GM12878 (cell line): ENCODE data around the gene MLLT3. TPM values are rescaled to one million over a fixed set of nuclear protein-coding genes. Genes with fewer than 3 reads are reported as not detected.

Experiments
- ATAC-seq: fragments of 200-7000 bp; cut with Tn5 transposase; 3 replicates; pipeline ENCODE4 v1.9.1; 2020; ENCODE audit warnings: mild to moderate bottlenecking, moderate library complexity
- BruUV-seq: library from RNA; stranded (reverse); fragments of 400-500 nt; replicated peaks from 2 replicates; lab custom pipeline; 2021; lab: Mats Ljungman, UMichigan
- CTCF ChIA-PET: fragments of 300-600 bp; sonication (Branson Sonifier 250); formaldehyde crosslinking; extraction: SDS; loops from one replicate; lab custom pipeline; 2021; ENCODE audit warnings: inconsistent platforms; lab: Yijun Ruan, JAX
- POLR2A ChIA-PET: fragments of 350-600 bp; formaldehyde crosslinking; extraction: SDS; loops from one replicate; lab custom pipeline; 2021; ENCODE audit warnings: inconsistent platforms; lab: Charles Lee
- RAD21 ChIA-PET: fragments of 300-600 bp; sonication (Branson Sonifier 250); formaldehyde crosslinking; loops from one replicate; lab custom pipeline; 2023; ENCODE audit warnings: antibody characterized with exemption; ENCODE audit not compliant: unreplicated experiment; lab: Charles Lee
- SMC1A ChIA-PET: fragments of 300-600 bp; sonication (Branson Sonifier 250); formaldehyde crosslinking; loops from one replicate; lab custom pipeline; 2023; ENCODE audit not compliant: unreplicated experiment, uncharacterized antibody; lab: Charles Lee
- DNase-seq: peaks from one replicate; pipeline ENCODE4 v3.0.0-alpha.2; 2011; ENCODE audit warnings: low read depth, low spot score
- FAIRE-seq: peaks from 3 replicates; lab custom pipeline; 2011; peaks lifted over from hg19 to GRCh38; lab: Jason Lieb, UNC
- H2AFZ ChIP-seq: 2 replicates; pipeline ENCODE4 v1.6.0; 2011; ENCODE audit warnings: low read depth, low read length, control low read depth; ENCODE audit not compliant: control insufficient read depth
- H3K27ac ChIP-seq: 2 replicates; pipeline ENCODE4 v1.5.1; 2011; ENCODE audit warnings: control low read depth; ENCODE audit not compliant: control insufficient read depth, insufficient read depth
- H3K27me3 ChIP-seq, 2 experiments: replicated peaks in 1 of 2; 2 replicates each; pipeline versions ENCODE4 v1.6.0 to v1.6.1; 2011; ENCODE audit warnings: low read length in 1 of 2; ENCODE audit not compliant: control insufficient read depth in 2 of 2, insufficient read depth in 2 of 2
- H3K36me3 ChIP-seq, 2 experiments: 2 replicates each; pipeline ENCODE4 v1.5.1; 2011; ENCODE audit warnings: low read length in 1 of 2; ENCODE audit not compliant: control insufficient read depth in 2 of 2, insufficient read depth in 2 of 2
- H3K4me1 ChIP-seq: 2 replicates; pipeline ENCODE4 v1.6.1; 2011; ENCODE audit warnings: mild to moderate bottlenecking, low read length, moderate library complexity, mixed read lengths; ENCODE audit not compliant: control insufficient read depth, insufficient read depth
- H3K4me2 ChIP-seq: 2 replicates; pipeline ENCODE4 v1.6.0; 2011; ENCODE audit warnings: control low read depth; ENCODE audit not compliant: control insufficient read depth, insufficient read depth
- H3K4me3 ChIP-seq: fragments of 200-600 bp; sonication (generic); 2 replicates; pipeline ENCODE4 v1.5.1; 2016
- H3K79me2 ChIP-seq: 2 replicates; pipeline ENCODE4 v1.6.0; 2011; ENCODE audit warnings: low read length; ENCODE audit not compliant: control insufficient read depth, insufficient read depth
- H3K9ac ChIP-seq: 2 replicates; pipeline ENCODE4 v1.8.0; 2011; ENCODE audit warnings: low read length, control low read depth, mixed read lengths; ENCODE audit not compliant: control insufficient read depth, insufficient read depth
- H3K9me3 ChIP-seq: replicated peaks from 3 replicates; pipeline ENCODE4 v1.5.1; 2011; ENCODE audit warnings: mild to moderate bottlenecking, low read length; ENCODE audit not compliant: control insufficient read depth, insufficient read depth
- H4K20me1 ChIP-seq: 2 replicates; pipeline ENCODE4 v1.6.0; 2011; ENCODE audit not compliant: control insufficient read depth, insufficient read depth
- BRCA1 ChIP-seq: IDR thresholded peaks from 2 replicates; pipeline ENCODE4 v1.6.1; 2011; ENCODE audit warnings: low read depth, low read length, improper control_type of control experiment
- KLF5 ChIP-seq: fragments of 450-650 bp; IDR thresholded peaks from 2 replicates; pipeline ENCODE4 v1.6.1; 2014; ENCODE audit warnings: mild to moderate bottlenecking; ENCODE audit not compliant: partially characterized antibody
- MXI1 ChIP-seq: fragments of 150-350 bp; IDR thresholded peaks from 2 replicates; pipeline ENCODE4 v1.6.1; 2011; ENCODE audit warnings: low read depth, mild to moderate bottlenecking, inconsistent platforms, low read length, improper control_type of control experiment
- NFXL1 ChIP-seq: fragments of 450-650 bp; IDR thresholded peaks from 2 replicates; pipeline ENCODE4 v1.6.1; 2017; ENCODE audit warnings: antibody characterized with exemption, mild to moderate bottlenecking, borderline replicate concordance
- RB1 ChIP-seq: fragments of 450-650 bp; formaldehyde crosslinking; IDR thresholded peaks from 2 replicates; pipeline ENCODE4 v1.6.1; 2017; ENCODE audit warnings: mild to moderate bottlenecking, borderline replicate concordance
- SPI1 ChIP-seq: IDR thresholded peaks from 2 replicates; pipeline ENCODE4 v1.6.1; 2011; ENCODE audit warnings: low read depth, mild to moderate bottlenecking, low read length, moderate library complexity, borderline replicate concordance; ENCODE audit not compliant: insufficient read depth
- ZNF24 ChIP-seq: fragments of 450-650 bp; IDR thresholded peaks from 2 replicates; pipeline ENCODE4 v1.6.1; 2017; ENCODE audit warnings: antibody characterized with exemption, mild to moderate bottlenecking
- WGBS: methylation state at CpG from one replicate; pipeline ENCODE4 v1.1.6; 2016; ENCODE audit warnings: low lambda C conversion rate; ENCODE audit not compliant: insufficient replicate concordance, insufficient coverage; ENCODE audit errors: missing lambda C conversion rate; 5-methylcytosine and 5-hydroxymethylcytosine counted together
- in situ Hi-C: fragments of 300-500 bp; cut with MboI; formaldehyde crosslinking; loops from 9 replicates; pipeline ENCODE4 v1.14.3; 2018; ENCODE audit warnings: mixed read lengths
- intact Hi-C: fragments of 100-400 bp; cut with micrococcal nuclease; formaldehyde crosslinking; loops from one replicate; pipeline ENCODE4 v1.14.2; 2022; ENCODE audit not compliant: unreplicated experiment
- polyA plus RNA-seq, 11 experiments: library from polyadenylated mRNA; depleted of rRNA in 4 of 11; unstranded in 6 of 11; stranded (reverse) in 5 of 11; fragments of >200 nt; fragmentation: Nextera tagmentation in 4 of 11; fragmentation: Illumina TruSeq in 1 of 11; extraction: Ambion mirVana in 4 of 11; extraction: Trizol in 1 of 11; gene quantifications; 1 replicate in 1 of 11; 2 replicates in 10 of 11; pipeline versions ENCODE4 v1.2.1 to v1.2.3, GENCODE V29; 2011 to 2016; ENCODE audit warnings: inconsistent platforms in 2 of 11, missing spikeins in 2 of 11, low read depth in 1 of 11
- total RNA-seq, 4 experiments: library from RNA; depleted of rRNA in 3 of 4; stranded (reverse); fragments of >200 nt in 3 of 4; fragmentation: Illumina TruSeq in 1 of 4; extraction: Trizol in 1 of 4; gene quantifications; 2 replicates each; pipeline versions ENCODE4 v1.2.1 to v1.2.3, GENCODE V29; 2013 to 2021
- TF ChIP-seq, protein P1 (sequence below): fragments of 450-650 bp; IDR thresholded peaks from 2 replicates; pipeline ENCODE4 v1.6.1; 2016; ENCODE audit warnings: mild to moderate bottlenecking

The MLLT3 gene
- total and polyA plus RNA-seq, 10 of the 15 experiments (the other 5 are each of a cell fraction or from before 2014, with no cell fraction given), result 17.7 to 72.3 (median 35.6) TPM

DNA sequence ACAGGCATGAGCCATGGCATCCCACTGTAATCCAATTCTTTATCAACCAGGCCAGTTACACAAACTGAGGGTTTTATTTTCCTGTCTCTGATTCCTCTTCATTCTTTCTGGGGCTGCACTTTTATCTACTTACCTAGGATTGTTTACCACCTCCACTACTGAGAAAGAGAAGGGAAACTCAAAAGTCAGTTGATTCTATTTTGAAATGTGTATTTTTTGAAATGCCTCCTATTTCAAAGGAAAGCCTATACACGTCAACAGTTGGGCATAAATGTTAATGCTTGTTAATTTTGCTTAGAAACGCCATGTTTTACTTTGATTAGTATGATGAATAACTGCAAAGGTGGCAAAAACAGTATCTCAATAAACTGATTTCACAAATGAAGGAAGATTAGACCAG, 92.5 kb downstream of the MLLT3 start:
- no peak for TF ChIP-seq SPI1
- no peak for TF ChIP-seq RB1
- TF ChIP-seq KLF5, result no peak
- TF ChIP-seq ZNF24, result no peak
- TF ChIP-seq NFXL1, result no peak
- TF ChIP-seq, protein P1, sequence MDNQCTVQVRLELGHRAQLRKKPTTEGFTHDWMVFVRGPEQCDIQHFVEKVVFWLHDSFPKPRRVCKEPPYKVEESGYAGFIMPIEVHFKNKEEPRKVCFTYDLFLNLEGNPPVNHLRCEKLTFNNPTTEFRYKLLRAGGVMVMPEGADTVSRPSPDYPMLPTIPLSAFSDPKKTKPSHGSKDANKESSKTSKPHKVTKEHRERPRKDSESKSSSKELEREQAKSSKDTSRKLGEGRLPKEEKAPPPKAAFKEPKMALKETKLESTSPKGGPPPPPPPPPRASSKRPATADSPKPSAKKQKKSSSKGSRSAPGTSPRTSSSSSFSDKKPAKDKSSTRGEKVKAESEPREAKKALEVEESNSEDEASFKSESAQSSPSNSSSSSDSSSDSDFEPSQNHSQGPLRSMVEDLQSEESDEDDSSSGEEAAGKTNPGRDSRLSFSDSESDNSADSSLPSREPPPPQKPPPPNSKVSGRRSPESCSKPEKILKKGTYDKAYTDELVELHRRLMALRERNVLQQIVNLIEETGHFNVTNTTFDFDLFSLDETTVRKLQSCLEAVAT, result no peak
- no peak for TF ChIP-seq MXI1
- no peak for TF ChIP-seq BRCA1
- in situ Hi-C loops (no loop called here), intact Hi-C loops (no loop called here)
- H3K27ac ChIP-seq, result no peak overlapping the region
- BruUV-seq, result no TSS peak
- ATAC-seq (no peak), DNase-seq (no peak), FAIRE-seq (no peak)
- H3K9ac ChIP-seq, result no peak overlapping the region
- POLR2A ChIA-PET, result no interaction called here
- SMC1A ChIA-PET, result interaction anchor here (1.0 to 1.2 kb wide), 2 partner anchors 21 to 36 kb away, joined by 3 read pairs; no protein-coding TSS in a partner anchor
- no peak overlapping the region; the same call in 1 of the 2 replicates for H3K4me2 ChIP-seq
- peaks cover 14% of the 10 kb centered on the region for H3K79me2 ChIP-seq
- H3K9me3 ChIP-seq, result no peaks in the 10 kb centered on the region; the same call in 2 of the 3 replicates
- WGBS, result 2% methylated on average over 2 of the region's 2 CpGs
- CTCF ChIA-PET, result interaction anchor here (1.1 kb wide), 1 partner anchor 13 kb away, joined by 3 read pairs; no protein-coding TSS in a partner anchor
- H2AFZ ChIP-seq, result no peak overlapping the region
- no peaks in the 10 kb centered on the region for H3K36me3 ChIP-seq
- no peak overlapping the region for H3K4me3 ChIP-seq
- RAD21 ChIA-PET, result no interaction called here
- H3K27me3 ChIP-seq, result no peaks in the 10 kb centered on the region
- H3K4me1 ChIP-seq, result peaks cover 30% of the 10 kb centered on the region; the same call in 1 of the 2 replicates
- no peaks in the 10 kb centered on the region for H4K20me1 ChIP-seq
